ENCODE measurements around the gene CLDN6.
A peak's percentile ranks its signal among the peaks of the same experiment; 100 is the strongest.

CLDN6 gene

GRCh38 chr16:3004781-3005284 lies 13.2 kb downstream of the CLDN6 start:
- peak overlapping the region; percentile 71 for H3K4me2 ChIP-seq (ENCODE audit: low read length)
- no peaks in the 10 kb centered on the region for H3K27me3 ChIP-seq (ENCODE audit: insufficient read depth, low read length)
- no peak overlapping the region for H2BK120ac ChIP-seq (ENCODE audit: insufficient read depth, low read length, poor library complexity)
- H3K27ac ChIP-seq (ENCODE audit: low read depth, low read length), result peak overlapping the region; percentile 31
- H4K91ac ChIP-seq (ENCODE audit: low read depth, low read length), result peak overlapping the region; percentile 32
- peak overlapping the region; percentile 60 for H3K4me3 ChIP-seq (ENCODE audit: low read depth, low read length)
- H3K79me1 ChIP-seq (ENCODE audit: low read length), result peaks cover 27% of the 10 kb centered on the region
- no peak overlapping the region for H3K18ac ChIP-seq (ENCODE audit: low read length)
- peaks cover 4% of the 10 kb centered on the region for H3K79me2 ChIP-seq (ENCODE audit: control insufficient read depth, insufficient read depth, low read length, poor library complexity)
- no peaks in the 10 kb centered on the region for H3K9me3 ChIP-seq (ENCODE audit: insufficient read depth, low read depth, low read length)
- no peak overlapping the region for H2AFZ ChIP-seq (ENCODE audit: insufficient read depth, low read length, poor library complexity)
- no peak overlapping the region for H2BK12ac ChIP-seq (ENCODE audit: low read length)
- no peak overlapping the region for H2AK5ac ChIP-seq (ENCODE audit: low read length)
- peaks cover 24 to 34% of the 10 kb centered on the region in 2 experiments for H3K4me1 ChIP-seq (ENCODE audit: control insufficient read depth in 1 of 2, insufficient read depth in 2 of 2, low read length in 2 of 2)
- H3K4ac ChIP-seq (ENCODE audit: low read depth, low read length), result no peak overlapping the region
- H4K8ac ChIP-seq (ENCODE audit: low read depth, low read length), result peak overlapping the region; percentile 52
- peak; percentile 33 to 58 for DNase-seq
- H3K23ac ChIP-seq (ENCODE audit: low read length), result no peak overlapping the region
- H4K12ac ChIP-seq (ENCODE audit: low read depth, low read length), result no peak overlapping the region
- no peak overlapping the region for H3K14ac ChIP-seq (ENCODE audit: low read length)
- H3K36me3 ChIP-seq (ENCODE audit: control insufficient read depth in 1 of 2, insufficient read depth in 2 of 2, low read length in 2 of 2), result no peaks in the 10 kb centered on the region
- H2BK5ac ChIP-seq (ENCODE audit: low read depth, low read length, poor library complexity), result peak overlapping the region; percentile 66
- peak overlapping the region; percentile 4 for H3K9ac ChIP-seq (ENCODE audit: low read length)
- WGBS (ENCODE audit: extremely low coverage, insufficient coverage, insufficient read length), result no CpG with 5 or more reads among the region's 25 CpGs

GRCh38 chr16:3004319-3004718 lies 13.7 kb downstream of the CLDN6 start:
- Histone ChIP-seq H2AFZ (ENCODE audit: insufficient read depth, low read length, poor library complexity) (peak overlapping the region; percentile 44), H4K91ac (ENCODE audit: low read depth, low read length) (peak overlapping the region; percentile 63), H2BK12ac (ENCODE audit: low read length) (no peak overlapping the region), H3K14ac (ENCODE audit: low read length) (no peak overlapping the region), H3K36me3 (ENCODE audit: control insufficient read depth in 1 of 2, insufficient read depth in 2 of 2, low read length in 2 of 2) (no peaks in the 10 kb centered on the region), H3K23ac (ENCODE audit: low read length) (no peak overlapping the region), H3K9ac (ENCODE audit: low read length) (no peak overlapping the region), H4K8ac (ENCODE audit: low read depth, low read length) (no peak overlapping the region), H3K27me3 (ENCODE audit: insufficient read depth, low read length) (no peaks in the 10 kb centered on the region), H2BK5ac (ENCODE audit: low read depth, low read length, poor library complexity) (no peak overlapping the region), H3K4me2 (ENCODE audit: low read length) (peak overlapping the region; percentile 87), H2AK5ac (ENCODE audit: low read length) (no peak overlapping the region), H3K4me3 (ENCODE audit: low read depth, low read length) (peak overlapping the region; percentile 72), H3K4me1 (ENCODE audit: control insufficient read depth in 1 of 2, insufficient read depth in 2 of 2, low read length in 2 of 2) (peaks cover 24 to 32% of the 10 kb centered on the region in 2 experiments), H3K79me1 (ENCODE audit: low read length) (peaks cover 23% of the 10 kb centered on the region), H4K12ac (ENCODE audit: low read depth, low read length) (no peak overlapping the region), H3K9me3 (ENCODE audit: insufficient read depth, low read depth, low read length) (no peaks in the 10 kb centered on the region), H2BK120ac (ENCODE audit: insufficient read depth, low read length, poor library complexity) (no peak overlapping the region), H3K4ac (ENCODE audit: low read depth, low read length) (no peak overlapping the region), H3K79me2 (ENCODE audit: control insufficient read depth, insufficient read depth, low read length, poor library complexity) (peaks cover 4% of the 10 kb centered on the region), H3K27ac (ENCODE audit: low read depth, low read length) (peak overlapping the region; percentile 31), H3K18ac (ENCODE audit: low read length) (no peak overlapping the region)
- DNase-seq, result peak in 1 of 2 donors; percentile 35
- no CpG with 5 or more reads among the region's 67 CpGs for WGBS (ENCODE audit: extremely low coverage, insufficient coverage, insufficient read length)

- Histone ChIP-seq H4K91ac (ENCODE audit: low read depth, low read length) (peak overlapping the region; percentile 63), H3K4me2 (ENCODE audit: low read length) (peak overlapping the region; percentile 87), H2BK12ac (ENCODE audit: low read length) (no peak overlapping the region), H3K4me3 (ENCODE audit: low read depth, low read length) (peak overlapping the region; percentile 72), H3K27ac (ENCODE audit: low read depth, low read length) (no peak overlapping the region), H3K18ac (ENCODE audit: low read length) (no peak overlapping the region), H3K4ac (ENCODE audit: low read depth, low read length) (no peak overlapping the region), H2BK120ac (ENCODE audit: insufficient read depth, low read length, poor library complexity) (no peak overlapping the region), H3K23ac (ENCODE audit: low read length) (no peak overlapping the region), H3K14ac (ENCODE audit: low read length) (no peak overlapping the region), H3K79me2 (ENCODE audit: control insufficient read depth, insufficient read depth, low read length, poor library complexity) (peaks cover 4% of the 10 kb centered on the region), H2AK5ac (ENCODE audit: low read length) (no peak overlapping the region), H3K9me3 (ENCODE audit: insufficient read depth, low read depth, low read length) (no peaks in the 10 kb centered on the region), H3K79me1 (ENCODE audit: low read length) (peaks cover 17% of the 10 kb centered on the region), H2AFZ (ENCODE audit: insufficient read depth, low read length, poor library complexity) (peak overlapping the region; percentile 21), H3K27me3 (ENCODE audit: insufficient read depth, low read length) (no peaks in the 10 kb centered on the region), H4K8ac (ENCODE audit: low read depth, low read length) (no peak overlapping the region), H4K12ac (ENCODE audit: low read depth, low read length) (no peak overlapping the region), H3K36me3 (ENCODE audit: control insufficient read depth in 1 of 2, insufficient read depth in 2 of 2, low read length in 2 of 2) (no peaks in the 10 kb centered on the region), H3K4me1 (ENCODE audit: control insufficient read depth in 1 of 2, insufficient read depth in 2 of 2, low read length in 2 of 2) (peaks cover 22 to 27% of the 10 kb centered on the region in 2 experiments), H3K9ac (ENCODE audit: low read length) (no peak overlapping the region), H2BK5ac (ENCODE audit: low read depth, low read length, poor library complexity) (no peak overlapping the region)
- peak; percentile 99 to 100 for DNase-seq
- no CpG with 5 or more reads among the region's 58 CpGs for WGBS (ENCODE audit: extremely low coverage, insufficient coverage, insufficient read length)
Observed at GRCh38 chr16:3003582-3004270, 14.3 kb downstream of the CLDN6 start.

GRCh38 chr16:3001316-3001715 lies 16.7 kb downstream of the CLDN6 start:
- H3K18ac ChIP-seq (ENCODE audit: low read length), result no peak overlapping the region
- H2BK120ac ChIP-seq (ENCODE audit: insufficient read depth, low read length, poor library complexity), result no peak overlapping the region
- H3K36me3 ChIP-seq (ENCODE audit: control insufficient read depth in 1 of 2, insufficient read depth in 2 of 2, low read length in 2 of 2), result no peaks in the 10 kb centered on the region
- no peak overlapping the region for H3K4me3 ChIP-seq (ENCODE audit: low read depth, low read length)
- no peaks in the 10 kb centered on the region for H3K27me3 ChIP-seq (ENCODE audit: insufficient read depth, low read length)
- no peak overlapping the region for H3K23ac ChIP-seq (ENCODE audit: low read length)
- no peak overlapping the region for H4K12ac ChIP-seq (ENCODE audit: low read depth, low read length)
- H3K4ac ChIP-seq (ENCODE audit: low read depth, low read length), result no peak overlapping the region
- H3K27ac ChIP-seq (ENCODE audit: low read depth, low read length), result no peak overlapping the region
- peaks cover 4% of the 10 kb centered on the region in 2 experiments for H3K4me1 ChIP-seq (ENCODE audit: control insufficient read depth in 1 of 2, insufficient read depth in 2 of 2, low read length in 2 of 2)
- H4K91ac ChIP-seq (ENCODE audit: low read depth, low read length), result no peak overlapping the region
- H3K79me2 ChIP-seq (ENCODE audit: control insufficient read depth, insufficient read depth, low read length, poor library complexity), result no peaks in the 10 kb centered on the region
- H3K4me2 ChIP-seq (ENCODE audit: low read length), result no peak overlapping the region
- H3K9ac ChIP-seq (ENCODE audit: low read length), result no peak overlapping the region
- no peaks in the 10 kb centered on the region for H3K9me3 ChIP-seq (ENCODE audit: insufficient read depth, low read depth, low read length)
- H4K8ac ChIP-seq (ENCODE audit: low read depth, low read length), result no peak overlapping the region
- no peak for DNase-seq
- H2BK12ac ChIP-seq (ENCODE audit: low read length), result no peak overlapping the region
- no peak overlapping the region for H3K14ac ChIP-seq (ENCODE audit: low read length)
- no peak overlapping the region for H2BK5ac ChIP-seq (ENCODE audit: low read depth, low read length, poor library complexity)
- no CpG with 5 or more reads among the region's 12 CpGs for WGBS (ENCODE audit: extremely low coverage, insufficient coverage, insufficient read length)
- H3K79me1 ChIP-seq (ENCODE audit: low read length), result no peaks in the 10 kb centered on the region
- no peak overlapping the region for H2AK5ac ChIP-seq (ENCODE audit: low read length)
- H2AFZ ChIP-seq (ENCODE audit: insufficient read depth, low read length, poor library complexity), result no peak overlapping the region
